ENCODE data around the gene CADM1.

Gene CADM1

DNA sequence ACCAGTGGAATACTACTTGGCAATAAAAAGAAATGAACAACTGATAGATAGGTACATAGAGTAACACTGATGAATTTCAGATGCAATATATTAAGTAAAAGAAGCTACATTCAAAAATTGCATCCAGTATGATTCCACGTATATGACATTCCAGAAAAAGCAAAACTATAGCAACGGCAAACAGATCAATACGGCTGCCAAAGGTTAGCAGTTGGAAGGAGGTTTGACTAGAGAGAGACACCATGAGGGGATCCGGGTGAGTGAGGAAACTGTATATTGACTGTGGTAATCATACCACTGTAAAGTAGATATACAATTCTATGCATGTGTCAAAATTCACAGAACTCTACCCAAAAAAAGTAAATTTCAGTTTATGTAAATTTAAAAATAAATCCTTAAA is 28.7 kb downstream of the CADM1 start:
- no peak for TF ChIP-seq TAF1 (IDR thresholded peaks at IDR 0.05; ENCODE audit: borderline replicate concordance, insufficient read depth, low read length)
- TF ChIP-seq, protein P1, sequence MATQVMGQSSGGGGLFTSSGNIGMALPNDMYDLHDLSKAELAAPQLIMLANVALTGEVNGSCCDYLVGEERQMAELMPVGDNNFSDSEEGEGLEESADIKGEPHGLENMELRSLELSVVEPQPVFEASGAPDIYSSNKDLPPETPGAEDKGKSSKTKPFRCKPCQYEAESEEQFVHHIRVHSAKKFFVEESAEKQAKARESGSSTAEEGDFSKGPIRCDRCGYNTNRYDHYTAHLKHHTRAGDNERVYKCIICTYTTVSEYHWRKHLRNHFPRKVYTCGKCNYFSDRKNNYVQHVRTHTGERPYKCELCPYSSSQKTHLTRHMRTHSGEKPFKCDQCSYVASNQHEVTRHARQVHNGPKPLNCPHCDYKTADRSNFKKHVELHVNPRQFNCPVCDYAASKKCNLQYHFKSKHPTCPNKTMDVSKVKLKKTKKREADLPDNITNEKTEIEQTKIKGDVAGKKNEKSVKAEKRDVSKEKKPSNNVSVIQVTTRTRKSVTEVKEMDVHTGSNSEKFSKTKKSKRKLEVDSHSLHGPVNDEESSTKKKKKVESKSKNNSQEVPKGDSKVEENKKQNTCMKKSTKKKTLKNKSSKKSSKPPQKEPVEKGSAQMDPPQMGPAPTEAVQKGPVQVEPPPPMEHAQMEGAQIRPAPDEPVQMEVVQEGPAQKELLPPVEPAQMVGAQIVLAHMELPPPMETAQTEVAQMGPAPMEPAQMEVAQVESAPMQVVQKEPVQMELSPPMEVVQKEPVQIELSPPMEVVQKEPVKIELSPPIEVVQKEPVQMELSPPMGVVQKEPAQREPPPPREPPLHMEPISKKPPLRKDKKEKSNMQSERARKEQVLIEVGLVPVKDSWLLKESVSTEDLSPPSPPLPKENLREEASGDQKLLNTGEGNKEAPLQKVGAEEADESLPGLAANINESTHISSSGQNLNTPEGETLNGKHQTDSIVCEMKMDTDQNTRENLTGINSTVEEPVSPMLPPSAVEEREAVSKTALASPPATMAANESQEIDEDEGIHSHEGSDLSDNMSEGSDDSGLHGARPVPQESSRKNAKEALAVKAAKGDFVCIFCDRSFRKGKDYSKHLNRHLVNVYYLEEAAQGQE (IDR thresholded peaks at IDR 0.05; ENCODE audit: insufficient read depth in 1 of 2, low read depth in 2 of 2, low read length in 2 of 2): no peak
- TF ChIP-seq POLR2AphosphoS5 (IDR thresholded peaks at IDR 0.05; ENCODE audit: low read depth, low read length): no peak
- TF ChIP-seq FOXP2 (optimal IDR thresholded peaks at IDR 0.05; ENCODE audit: borderline replicate concordance, extremely low read depth, extremely low read length, insufficient read depth): no peak
- no peak for TF ChIP-seq SIN3A (IDR thresholded peaks at IDR 0.05; ENCODE audit: borderline replicate concordance, insufficient read depth, low read length)

DNA sequence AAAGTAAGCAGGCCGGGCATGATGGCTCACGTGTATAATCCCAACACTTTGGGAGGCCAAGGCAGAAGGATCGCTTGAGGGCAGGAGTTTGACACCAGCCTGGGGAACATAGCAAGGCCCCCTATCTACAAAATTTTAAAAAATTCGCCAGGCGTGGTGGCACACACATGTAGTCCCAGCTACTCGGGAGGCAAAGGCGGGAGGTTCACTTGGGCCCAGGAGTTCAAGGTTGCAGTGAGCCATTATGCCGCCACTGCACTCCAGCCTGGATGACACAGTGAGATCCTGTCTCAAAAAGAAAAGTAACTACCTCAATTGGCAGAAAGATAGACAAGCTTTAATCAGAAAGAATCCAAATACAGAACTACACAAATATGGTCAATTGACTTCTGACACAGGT is 31.0 kb downstream of the CADM1 start:
- no peak for TF ChIP-seq FOXP2 (optimal IDR thresholded peaks at IDR 0.05; ENCODE audit: borderline replicate concordance, extremely low read depth, extremely low read length, insufficient read depth)
- TF ChIP-seq SIN3A (IDR thresholded peaks at IDR 0.05; ENCODE audit: borderline replicate concordance, insufficient read depth, low read length): no peak
- TF ChIP-seq POLR2AphosphoS5 (IDR thresholded peaks at IDR 0.05; ENCODE audit: low read depth, low read length): no peak
- TF ChIP-seq, protein P1 (IDR thresholded peaks at IDR 0.05; ENCODE audit: insufficient read depth in 1 of 2, low read depth in 2 of 2, low read length in 2 of 2): no peak

DNA sequence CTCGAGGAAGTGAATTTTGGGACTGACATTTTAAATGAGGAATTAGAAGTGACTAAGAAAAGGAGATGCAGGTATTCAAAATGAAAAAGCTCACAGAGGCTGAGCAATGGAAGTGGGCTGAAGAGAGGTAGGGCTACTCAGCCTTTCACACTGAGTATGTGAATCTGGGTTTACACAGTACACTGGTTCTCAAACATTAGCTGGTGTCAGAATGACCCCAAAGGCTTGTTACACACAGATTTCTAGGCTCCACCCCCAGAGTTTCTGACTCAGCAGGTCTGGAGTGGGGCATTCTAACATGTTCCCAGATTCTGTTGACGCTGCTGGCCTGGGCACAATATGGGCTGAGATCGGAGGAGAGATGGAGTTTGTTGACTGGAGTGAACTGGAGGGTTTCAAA is 32.8 kb downstream of the CADM1 start:
- no peak for TF ChIP-seq SIN3A (IDR thresholded peaks at IDR 0.05; ENCODE audit: borderline replicate concordance, insufficient read depth, low read length)
- TF ChIP-seq TAF1 (IDR thresholded peaks at IDR 0.05; ENCODE audit: borderline replicate concordance, insufficient read depth, low read length): no peak
- TF ChIP-seq, protein P1 (IDR thresholded peaks at IDR 0.05; ENCODE audit: insufficient read depth in 1 of 2, low read depth in 2 of 2, low read length in 2 of 2): no peak
- TF ChIP-seq FOXP2 (optimal IDR thresholded peaks at IDR 0.05; ENCODE audit: borderline replicate concordance, extremely low read depth, extremely low read length, insufficient read depth): no peak
- TF ChIP-seq POLR2AphosphoS5 (IDR thresholded peaks at IDR 0.05; ENCODE audit: low read depth, low read length): no peak

DNA sequence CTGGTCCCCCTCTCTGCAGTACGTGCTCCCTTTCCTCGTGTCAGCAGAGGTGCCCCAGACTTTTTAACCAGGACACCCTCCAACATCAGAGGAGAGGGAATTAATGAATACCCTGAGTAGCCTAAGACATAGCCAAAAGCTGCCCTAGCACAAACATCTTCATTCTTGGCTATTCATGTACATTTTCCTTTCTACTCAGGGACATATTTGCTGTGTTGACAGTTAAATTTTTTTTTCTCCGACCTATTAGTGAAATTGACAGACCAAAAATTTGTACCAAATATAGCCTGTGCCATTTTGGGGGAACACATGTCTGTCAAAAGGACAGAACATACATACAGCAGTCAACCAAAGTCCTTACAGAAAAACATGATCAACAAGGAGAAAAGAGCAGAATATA is 33.3 kb downstream of the CADM1 start:
- TF ChIP-seq POLR2AphosphoS5 (IDR thresholded peaks at IDR 0.05; ENCODE audit: low read depth, low read length): no peak
- no peak for TF ChIP-seq TAF1 (IDR thresholded peaks at IDR 0.05; ENCODE audit: borderline replicate concordance, insufficient read depth, low read length)
- TF ChIP-seq SIN3A (IDR thresholded peaks at IDR 0.05; ENCODE audit: borderline replicate concordance, insufficient read depth, low read length): no peak
- TF ChIP-seq FOXP2 (optimal IDR thresholded peaks at IDR 0.05; ENCODE audit: borderline replicate concordance, extremely low read depth, extremely low read length, insufficient read depth): no peak
- TF ChIP-seq, protein P1 (IDR thresholded peaks at IDR 0.05; ENCODE audit: insufficient read depth in 1 of 2, low read depth in 2 of 2, low read length in 2 of 2): no peak

DNA sequence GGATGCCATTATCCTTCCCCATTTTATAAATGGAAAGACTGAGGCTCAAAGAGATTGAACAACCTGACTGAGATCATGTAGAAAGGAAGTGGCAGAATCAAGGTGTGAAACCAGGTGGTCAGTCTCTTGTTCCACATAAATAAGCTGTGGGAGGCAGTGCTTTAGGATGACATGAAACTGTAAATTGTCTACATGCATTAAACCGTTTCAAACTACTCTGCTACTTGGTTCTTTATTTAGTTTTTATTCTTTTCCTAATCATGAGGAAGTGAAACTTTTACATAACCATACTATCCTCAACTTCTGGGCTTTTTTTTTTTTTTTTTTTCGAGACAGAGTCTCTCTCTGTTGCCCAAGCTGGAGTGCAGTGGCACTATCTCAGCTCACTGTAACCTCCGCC is 34.9 kb downstream of the CADM1 start:
- TF ChIP-seq FOXP2 (optimal IDR thresholded peaks at IDR 0.05; ENCODE audit: borderline replicate concordance, extremely low read depth, extremely low read length, insufficient read depth) (no peak), TAF1 (IDR thresholded peaks at IDR 0.05; ENCODE audit: borderline replicate concordance, insufficient read depth, low read length) (no peak), POLR2AphosphoS5 (IDR thresholded peaks at IDR 0.05; ENCODE audit: low read depth, low read length) (no peak)
- TF ChIP-seq, protein P1 (IDR thresholded peaks at IDR 0.05; ENCODE audit: insufficient read depth in 1 of 2, low read depth in 2 of 2, low read length in 2 of 2): no peak

Measured in PFSK-1 (cell line).